ENCODE results near the gene ALDH5A1.

ALDH5A1 gene

DNA sequence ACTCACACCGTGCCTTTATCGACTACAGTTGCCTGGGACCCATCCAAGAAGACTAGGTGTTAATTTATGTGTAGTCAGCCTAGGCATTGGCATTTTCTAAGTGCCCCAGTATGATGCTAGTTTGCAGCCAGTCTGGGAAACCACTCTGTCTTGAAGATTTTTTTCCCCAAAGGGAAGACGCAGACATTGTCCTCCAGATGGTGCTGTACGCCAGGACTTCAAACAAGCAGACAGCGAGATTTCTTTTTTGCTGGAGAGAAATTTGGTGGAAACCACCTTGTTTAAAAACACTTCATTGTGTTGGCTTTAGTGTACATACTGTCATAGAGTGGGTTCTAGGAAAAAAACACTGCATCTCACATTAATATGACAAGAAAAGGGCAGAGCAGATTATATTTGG lies 30.0 kb downstream of the ALDH5A1 start:
- DNase-seq (ENCODE audit: low read depth in 2 of 2): no peak

DNA sequence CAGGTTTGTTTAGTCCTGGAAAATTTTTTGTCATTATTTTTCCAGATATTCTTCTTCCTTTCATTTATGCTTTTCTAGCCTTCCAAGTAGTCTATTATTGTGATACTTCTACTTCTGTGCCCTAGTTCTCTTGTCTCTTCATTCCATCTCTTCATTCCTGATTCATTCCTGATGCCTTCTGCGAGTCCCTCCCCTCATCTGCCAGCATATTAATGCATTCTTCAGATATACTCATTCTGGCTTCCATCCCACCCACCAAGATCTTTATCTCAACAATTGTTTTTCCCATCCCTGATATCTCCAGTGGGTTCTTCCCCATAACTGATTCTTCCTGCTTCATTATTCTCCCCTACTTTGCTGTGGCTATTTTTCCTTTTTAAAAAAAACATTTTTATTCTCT lies 35.2 kb downstream of the ALDH5A1 start:
- DNase-seq (ENCODE audit: low read depth in 2 of 2): no peak

DNA sequence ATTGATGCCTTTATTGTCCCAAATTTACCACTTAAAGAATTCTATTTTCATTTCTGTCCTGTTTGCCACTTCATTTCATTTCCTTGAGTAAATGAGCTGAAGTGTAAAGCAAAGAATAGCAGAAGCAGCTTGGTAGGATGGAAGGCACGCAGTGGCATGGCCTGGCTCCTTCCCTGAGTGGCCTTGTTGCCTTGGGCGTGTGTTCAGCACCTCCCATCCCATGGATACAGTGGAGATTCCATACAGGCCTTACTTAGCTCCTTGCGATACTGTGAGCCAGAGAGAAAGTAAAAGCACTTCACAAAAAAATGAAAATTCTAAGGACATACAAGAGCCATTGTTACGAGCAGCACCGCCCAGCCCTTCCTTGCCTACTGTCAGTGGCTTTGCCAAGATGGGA lies 39.6 kb downstream of the ALDH5A1 start:
- no peak for DNase-seq (ENCODE audit: low read depth in 2 of 2)

DNA sequence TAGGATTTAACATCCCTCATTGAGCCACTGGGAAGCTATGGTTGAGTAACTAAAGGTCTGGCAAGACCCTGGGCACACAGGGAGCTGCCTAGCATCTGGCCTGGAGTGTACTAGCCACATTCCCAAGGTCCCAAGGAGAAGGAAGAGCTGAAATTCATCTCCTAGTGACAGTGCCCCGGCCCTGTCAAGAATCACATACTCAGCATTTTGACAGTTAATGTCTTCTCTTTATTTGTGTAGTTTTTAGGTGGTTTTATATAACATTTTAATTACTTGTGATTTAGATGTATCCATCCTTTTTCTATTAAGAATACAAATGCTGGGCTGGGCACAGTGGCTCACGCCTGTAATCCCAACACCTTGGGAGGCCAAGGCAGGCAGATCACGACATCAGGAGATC lies 40.4 kb downstream of the ALDH5A1 start:
- no peak for DNase-seq (ENCODE audit: low read depth in 2 of 2)

DNA sequence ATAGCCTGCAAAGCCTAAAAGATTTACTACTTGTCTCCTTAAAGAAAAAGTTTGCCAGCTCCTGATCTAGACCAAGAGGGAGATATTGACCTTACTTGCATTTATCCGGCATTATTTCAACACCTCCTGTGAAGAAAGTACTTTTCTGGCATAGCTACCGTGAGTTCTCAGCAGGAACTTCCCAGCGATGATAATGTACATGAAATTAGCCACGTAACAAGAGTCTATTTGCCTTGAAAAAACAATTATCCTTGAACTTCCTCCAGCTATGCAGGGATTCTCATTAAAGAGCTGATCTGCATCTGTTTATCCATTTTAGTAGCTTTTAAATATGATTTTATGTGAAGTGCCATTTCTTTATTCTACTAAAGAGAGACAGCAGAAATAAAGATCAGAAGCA lies 41.7 kb downstream of the ALDH5A1 start:
- no peak for DNase-seq (ENCODE audit: low read depth in 2 of 2)

DNA sequence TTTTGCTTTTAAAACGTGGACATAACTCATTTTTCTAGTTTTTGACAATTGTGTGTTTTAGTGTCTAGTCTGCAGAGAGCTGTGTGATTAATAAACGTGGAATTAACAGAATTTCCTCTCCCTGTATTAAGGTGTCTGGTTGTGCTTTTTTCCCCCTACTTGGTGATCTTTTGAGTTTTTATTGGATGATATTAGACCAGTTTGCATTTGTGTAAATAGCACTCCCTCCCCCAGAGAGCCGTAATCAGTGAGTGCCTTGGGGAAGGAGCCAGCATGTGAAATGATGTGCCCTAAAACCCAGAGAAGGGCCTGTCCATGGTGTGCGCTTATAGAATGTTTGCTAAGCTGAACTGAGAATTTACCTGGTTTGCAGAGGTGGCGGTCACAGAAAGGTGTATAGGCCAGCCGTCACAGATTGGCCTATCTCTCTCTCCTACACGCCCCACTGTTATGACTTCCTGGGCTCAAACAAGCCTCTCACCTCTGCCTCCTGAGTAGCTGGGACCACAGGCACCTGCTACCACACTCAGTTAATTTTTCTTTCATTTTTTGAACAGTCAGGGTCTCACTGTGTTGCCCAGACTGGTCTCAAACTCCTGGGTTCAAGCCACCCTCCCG lies 42.4 kb downstream of the ALDH5A1 start:
- DNase-seq (ENCODE audit: low read depth in 2 of 2): no peak

DNA sequence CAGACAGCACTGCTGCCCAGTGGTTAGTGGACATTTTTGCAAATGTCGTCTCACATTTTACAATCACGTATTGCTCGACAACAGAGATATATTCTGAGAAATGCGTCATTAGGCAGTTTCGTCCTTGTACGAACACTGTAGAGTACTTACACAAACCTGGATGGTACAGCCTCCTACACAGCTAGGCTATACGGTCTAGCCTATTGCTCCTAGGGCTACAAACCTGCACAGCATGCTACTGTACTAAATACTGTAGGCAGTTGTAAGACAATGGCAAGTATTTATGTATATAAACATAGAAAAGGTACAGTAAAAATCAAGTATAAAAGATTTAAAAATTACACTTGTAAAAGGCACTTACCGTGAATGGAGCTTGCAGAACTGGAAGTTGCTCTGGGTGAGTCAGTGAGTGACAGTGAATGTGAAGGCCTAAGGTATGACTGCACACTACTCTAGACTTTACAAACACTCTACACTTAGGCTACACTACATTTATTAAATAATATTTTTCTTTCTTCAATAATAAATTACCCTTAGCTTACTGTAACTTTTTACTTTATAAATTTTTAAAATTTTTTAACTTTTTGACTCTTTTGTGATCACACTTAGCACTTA lies 43.1 kb downstream of the ALDH5A1 start:
- DNase-seq (ENCODE audit: low read depth in 2 of 2): no peak

DNA sequence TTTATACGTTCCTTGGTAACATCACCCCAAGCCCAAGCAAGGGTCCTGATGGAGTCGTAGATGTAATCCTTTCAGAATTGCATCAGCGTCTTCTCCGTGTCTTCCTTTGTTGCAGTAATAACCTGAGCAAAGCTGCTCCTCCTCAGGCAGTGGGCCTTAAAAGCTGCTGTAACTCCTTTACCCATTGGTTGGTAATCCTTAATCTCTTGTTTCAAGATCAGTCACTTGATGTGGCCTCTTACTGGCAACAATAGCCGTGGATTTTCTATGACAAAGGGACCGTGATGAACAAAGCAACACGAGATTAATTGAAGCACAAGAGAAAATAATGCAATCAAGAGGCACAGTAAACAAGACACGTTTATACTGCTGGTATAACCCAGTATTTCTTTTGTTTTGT lies 44.6 kb downstream of the ALDH5A1 start:
- no peak for DNase-seq (ENCODE audit: low read depth in 2 of 2)

DNA sequence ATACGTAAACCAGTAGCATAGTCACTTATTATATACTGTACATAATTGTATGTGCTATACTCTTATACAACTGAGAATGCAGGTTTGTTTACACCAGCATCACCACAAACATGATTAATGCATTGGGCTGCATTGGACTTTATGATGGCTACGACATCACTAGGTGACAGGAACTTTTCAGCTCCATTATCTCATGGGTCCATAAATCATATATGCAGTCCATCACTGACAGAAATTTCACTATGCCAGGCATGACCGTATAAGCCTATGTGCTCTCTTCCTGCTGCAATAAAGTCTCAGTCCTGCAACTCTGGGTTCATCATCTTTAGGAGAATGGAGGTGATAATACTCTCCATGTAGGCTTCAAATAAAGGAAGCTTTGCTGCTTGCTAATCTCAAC lies 45.4 kb downstream of the ALDH5A1 start:
- DNase-seq (ENCODE audit: low read depth in 2 of 2): no peak

DNA sequence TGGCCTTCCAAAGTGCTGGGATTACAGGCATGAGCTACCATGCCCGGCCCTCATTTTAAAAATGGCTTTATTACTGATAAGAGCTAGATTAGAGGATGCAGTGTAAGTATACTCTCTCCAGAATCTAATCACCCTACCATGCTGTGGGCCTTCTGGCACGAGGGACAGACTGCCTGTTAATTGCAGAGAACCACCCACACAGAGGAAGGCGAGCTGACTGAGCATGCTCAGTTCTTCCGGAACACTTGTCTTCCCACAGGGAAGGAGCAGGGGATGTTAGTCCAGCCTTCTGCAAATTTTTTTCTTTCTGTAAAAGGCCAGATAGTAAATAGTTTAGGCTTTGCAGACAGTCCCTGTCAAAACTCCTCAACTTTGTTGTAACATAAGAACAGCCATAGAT lies 48.9 kb downstream of the ALDH5A1 start:
- no peak for DNase-seq (ENCODE audit: low read depth in 2 of 2)

DNA sequence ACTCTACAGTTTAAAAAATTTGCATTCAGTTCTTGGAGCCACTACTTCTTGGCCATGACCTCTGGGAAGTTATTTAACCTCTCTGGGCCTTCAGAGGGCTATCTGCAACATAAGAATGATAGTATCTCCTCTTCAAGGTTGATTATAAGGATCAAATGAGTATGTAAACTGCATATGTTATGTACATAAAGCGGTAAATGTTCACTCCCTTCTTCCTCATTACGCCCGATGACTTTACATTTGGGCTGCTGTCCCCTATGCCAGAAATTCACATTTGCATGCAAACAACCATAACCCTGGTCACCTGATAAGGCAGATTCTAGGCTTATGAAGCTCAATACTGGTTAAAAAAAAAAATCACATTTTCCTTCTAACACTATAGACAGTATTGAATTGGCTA lies 50.4 kb downstream of the ALDH5A1 start:
- DNase-seq (ENCODE audit: low read depth in 2 of 2): no peak

DNA sequence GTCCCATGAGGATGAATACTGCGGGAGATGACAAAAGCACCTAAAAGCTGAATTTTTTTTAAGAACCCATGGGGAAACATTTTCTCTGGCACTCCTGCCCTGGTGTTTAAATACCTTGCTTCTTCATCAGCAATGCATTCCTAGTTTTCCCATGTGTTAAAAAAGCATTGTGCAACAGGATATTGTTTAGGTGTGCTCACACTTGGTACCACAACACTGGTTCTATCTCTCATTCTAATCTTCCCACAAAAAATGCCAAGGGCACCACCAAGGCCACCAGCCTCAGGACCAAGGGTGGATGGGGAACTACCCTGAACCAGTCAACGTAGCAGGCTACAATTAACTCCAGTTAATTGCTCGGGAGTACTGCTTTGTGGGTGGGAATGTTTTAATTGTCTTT lies 50.9 kb downstream of the ALDH5A1 start:
- no peak for DNase-seq (ENCODE audit: low read depth in 2 of 2)

DNA sequence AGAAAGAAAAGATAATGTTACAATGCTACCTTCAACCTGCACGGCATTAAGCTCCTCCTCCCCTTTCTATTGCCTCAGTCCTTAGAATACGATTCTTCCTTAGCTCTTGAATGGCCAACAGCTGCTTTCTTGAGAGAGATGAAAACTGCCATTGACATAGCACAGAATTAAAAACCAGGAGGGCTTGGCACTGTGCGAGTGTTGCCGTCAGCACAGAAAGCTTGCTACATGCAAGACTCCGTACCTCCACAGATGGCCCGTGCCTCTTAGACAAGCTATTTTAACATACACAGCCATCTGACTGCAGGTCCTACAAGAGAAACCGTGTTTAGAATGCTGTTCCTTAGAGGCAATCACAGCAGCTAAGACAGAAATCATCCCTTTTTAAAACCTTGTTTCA lies 51.7 kb downstream of the ALDH5A1 start:
- DNase-seq (ENCODE audit: low read depth in 2 of 2): no peak

DNA sequence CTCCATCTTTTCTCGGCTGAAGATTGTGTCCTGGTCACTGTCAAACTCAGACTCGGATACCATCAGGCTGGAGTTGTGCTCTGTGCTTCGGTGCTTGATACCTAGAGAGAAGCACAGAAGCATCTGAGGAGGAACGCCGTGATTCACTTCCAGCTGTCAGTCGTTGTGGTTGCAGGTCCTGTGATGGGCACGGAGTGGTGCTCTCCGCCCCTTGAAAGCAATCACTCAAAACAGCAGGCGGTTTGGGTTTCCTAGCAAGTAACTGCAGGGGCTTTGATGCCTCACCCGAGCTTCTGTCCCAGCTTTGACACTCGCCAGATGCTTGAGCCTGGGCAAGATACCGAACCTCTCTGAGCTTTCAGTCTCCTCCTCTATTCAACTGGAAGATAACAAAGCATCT lies 52.5 kb downstream of the ALDH5A1 start:
- peak in 1 of 2 donors; percentile 2 for DNase-seq (ENCODE audit: low read depth in 2 of 2)

DNA sequence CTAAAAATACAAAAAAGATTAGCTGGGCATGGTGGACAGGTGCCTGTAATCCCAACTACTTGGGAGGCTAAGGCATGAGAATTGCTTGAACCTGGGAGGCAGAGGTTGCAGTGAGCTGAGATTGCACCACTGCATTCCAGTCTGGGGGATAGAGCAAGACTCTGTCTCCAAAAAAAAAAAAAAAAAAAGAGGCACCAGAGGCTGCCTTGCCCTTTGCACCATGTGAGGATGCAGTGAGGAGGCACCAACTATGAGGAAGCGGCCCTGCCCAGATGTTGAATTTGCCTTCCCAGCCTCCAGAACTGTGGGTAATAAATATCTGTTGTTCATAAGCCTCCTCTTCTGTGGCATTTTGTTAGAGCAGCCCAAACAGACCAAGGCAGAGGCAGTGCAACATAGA lies 54.4 kb downstream of the ALDH5A1 start:
- DNase-seq (ENCODE audit: low read depth in 2 of 2): no peak

DNA sequence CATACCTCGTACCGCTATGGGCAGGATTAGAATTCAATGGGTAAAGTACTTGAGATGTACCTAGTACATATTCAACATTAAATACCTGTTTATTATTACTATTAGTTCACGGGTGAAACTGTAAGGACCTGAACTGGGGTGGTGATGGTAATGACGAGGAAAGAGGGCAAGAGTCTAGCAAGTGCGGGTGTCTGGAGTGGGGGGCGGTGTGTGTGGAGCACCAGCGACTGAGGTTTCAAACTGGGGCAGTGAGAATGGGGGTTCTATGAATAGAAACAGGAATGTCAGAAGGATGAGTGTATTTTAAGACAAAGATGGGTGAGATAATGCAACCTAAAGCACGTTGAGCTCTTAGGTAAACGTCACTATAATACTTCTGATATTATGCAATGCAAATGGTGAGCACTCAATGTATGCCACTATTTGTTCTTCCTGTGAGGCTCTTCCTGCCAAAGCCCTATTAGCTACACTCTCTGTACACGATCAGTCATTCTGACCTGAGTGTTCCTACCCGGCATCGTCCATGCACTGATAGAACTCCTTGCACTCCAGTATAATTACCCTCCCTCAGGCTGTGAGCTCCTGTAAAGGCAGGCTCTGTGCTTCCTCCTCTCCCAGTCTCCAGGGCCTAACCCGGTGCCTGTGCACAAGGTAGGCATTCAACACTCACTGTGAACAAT lies 55.0 kb downstream of the ALDH5A1 start:
- DNase-seq (ENCODE audit: low read depth in 2 of 2): no peak

DNA sequence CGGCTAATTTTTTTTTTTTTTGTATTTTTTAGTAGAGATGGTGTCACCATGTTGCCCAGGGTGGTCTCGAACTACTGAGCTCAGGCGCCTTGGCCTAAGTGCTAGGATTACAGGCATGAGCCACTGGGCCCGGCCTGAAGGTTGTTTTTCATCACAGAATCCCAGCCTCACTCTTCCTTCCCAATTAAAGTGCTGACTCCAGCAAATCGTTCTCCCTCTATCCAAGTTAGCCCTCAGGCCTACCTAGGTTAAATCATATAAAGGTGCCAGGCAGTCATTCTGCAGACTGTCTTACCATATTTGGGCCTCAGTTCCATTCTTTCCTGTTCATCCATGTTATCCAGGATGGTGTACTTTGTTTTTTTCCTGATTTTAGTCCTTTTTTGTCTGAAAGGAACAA lies 56.4 kb downstream of the ALDH5A1 start:
- DNase-seq (ENCODE audit: low read depth in 2 of 2): no peak

DNA sequence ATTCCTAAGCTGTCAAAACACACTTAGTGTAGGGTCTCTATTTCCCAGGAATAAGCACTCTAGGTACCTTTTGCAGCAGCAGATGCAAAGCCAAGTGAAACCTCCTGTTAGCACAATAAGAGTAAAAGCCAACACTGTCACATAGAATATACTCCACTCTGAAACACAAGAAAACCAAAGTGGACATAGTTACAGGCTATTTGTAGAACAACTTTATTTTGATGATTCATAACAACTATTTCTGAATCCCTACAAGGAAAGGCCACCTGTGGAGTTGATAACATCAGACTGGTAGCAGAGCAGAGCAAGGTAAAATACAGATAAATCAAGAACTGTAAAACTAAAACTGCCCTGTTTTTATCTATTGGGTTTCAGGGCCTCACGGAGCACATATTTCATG lies 59.7 kb downstream of the ALDH5A1 start:
- no peak for DNase-seq (ENCODE audit: low read depth in 2 of 2)

DNA sequence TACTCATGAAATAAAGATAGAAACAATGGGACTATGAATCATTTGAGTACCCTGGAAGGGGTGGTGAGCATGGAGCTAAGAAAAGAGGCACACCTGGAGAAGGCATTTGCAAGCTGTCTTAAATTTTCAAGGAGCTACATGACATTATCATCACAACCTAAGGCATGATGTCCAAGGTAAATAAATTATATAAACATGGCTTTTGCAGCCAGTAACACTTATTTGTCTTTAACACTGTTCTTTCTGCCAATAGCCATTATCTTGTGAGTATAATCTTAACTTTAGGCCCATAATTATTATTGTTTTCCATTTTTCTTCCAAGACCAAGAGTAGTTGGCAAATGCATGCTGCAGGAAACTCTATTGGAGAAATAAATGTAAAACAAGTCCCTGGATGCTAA lies 63.7 kb downstream of the ALDH5A1 start:
- DNase-seq (ENCODE audit: low read depth in 2 of 2): no peak

DNA sequence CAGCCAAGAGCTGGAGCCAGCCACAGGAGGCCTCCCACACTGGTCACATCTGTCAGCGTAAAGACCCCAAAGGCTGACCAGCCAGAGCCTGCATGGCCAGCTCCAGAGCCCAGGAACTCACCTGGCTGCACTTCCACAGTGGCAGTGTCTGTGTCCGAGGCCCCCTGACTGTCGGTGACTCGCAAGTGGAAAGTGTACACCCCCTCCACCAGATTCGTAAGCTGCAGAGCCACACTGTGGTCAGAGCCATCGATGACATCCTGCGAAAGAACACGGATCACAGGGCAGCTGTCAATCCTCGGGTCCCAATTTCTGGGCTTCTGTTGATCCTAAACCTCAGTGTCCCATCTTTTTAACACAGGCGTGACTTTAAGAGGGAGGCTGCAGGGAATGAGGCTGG lies 69.3 kb downstream of the ALDH5A1 start:
- no peak for DNase-seq (ENCODE audit: low read depth in 2 of 2)

DNA sequence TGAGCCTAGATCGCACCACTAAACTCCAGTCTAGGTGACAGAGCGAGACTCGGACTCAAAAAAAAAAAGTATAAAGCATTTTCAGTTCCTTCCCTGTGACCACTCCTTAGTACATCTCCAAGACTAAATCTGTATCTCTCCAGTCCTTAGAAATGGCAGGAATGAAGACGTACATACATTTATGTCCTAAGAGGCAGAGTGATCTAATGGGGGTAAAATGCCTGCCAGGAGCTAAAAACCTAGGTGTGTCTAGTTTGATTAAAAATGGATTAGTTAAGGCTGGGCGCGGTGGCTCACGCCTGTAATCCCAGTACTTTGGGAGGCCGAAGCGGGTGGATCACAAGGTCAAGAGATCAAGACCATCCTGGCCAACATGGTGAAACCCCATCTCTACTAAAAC lies 70.4 kb downstream of the ALDH5A1 start:
- no peak for DNase-seq (ENCODE audit: low read depth in 2 of 2)

DNA sequence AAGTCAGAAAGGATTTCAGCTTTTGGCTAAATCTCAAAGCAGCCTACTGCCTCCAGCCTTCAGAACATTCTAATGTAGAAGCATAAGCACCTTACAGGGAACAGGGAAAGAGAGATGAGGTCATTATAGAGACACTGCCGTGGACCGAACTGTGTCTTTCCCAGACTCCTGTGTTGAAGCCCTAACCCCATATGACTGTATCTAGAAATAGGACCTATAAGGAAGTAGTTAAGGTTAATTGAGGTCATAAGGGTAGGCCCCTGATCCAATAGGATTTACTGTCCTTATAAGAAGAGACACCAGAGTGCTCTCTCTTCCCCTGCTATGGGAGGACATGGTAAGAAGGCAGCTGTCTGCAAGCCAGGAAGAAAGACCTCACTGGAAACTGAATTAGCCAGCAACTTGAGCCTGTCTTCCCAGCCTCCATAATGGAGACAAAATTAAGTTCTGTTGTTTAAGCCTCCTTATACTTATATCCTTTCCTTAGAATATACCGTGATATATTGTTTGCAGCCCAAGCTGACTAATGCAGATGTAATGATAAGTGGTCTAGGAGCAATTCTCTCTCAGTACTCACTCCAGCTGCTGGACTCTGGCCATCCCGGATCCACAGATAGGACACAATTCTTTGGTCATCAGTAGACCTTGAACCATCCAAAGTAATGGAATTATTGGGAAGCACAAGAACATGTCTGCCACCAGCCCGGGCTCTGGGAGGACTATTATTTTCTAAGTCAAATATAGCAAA lies 71.4 kb downstream of the ALDH5A1 start:
- DNase-seq (ENCODE audit: low read depth in 2 of 2): no peak

DNA sequence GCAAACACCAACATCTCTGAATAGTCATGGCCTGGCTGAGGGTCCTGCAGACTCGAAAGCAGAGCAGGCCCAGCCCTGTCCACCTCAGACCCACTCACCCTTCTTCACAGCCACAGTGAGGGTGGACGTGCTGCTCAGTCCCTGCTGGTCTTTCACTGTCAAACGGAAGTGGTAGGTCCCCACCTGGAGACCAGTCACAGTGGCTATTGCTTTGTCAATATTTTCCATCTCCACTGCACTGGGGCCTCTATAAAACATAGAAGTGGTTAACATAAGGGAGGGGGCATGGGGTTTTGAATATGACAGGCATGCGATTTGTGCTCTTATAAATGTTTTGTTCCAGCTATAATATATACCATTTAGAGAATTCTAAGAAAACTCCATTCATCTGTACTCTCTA lies 73.9 kb downstream of the ALDH5A1 start:
- DNase-seq (ENCODE audit: low read depth in 2 of 2): no peak
